ENCODE measurements around the gene BCAS3.
A peak's percentile ranks its signal among the peaks of the same experiment; 100 is the strongest.

DNA sequence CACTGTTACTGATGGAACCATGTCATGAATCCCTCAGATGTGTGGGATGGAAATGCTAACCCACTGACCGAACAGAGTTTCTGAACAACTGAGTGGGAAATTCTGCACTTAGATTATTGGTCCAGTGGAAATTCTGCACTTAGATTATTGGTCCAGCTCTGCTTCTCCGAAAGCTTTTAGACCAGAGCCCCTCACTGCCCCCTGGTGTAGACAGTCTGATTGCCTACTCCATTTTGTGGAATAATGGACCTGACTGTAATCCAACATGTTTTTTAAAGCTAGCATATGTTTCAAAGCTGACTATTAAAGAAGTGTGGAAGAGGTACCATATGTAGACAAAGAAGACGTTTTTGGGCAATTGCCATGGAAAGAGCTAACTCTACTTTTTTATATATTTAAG lies 671.7 kb downstream of the BCAS3 start:
- TF ChIP-seq, protein P1, sequence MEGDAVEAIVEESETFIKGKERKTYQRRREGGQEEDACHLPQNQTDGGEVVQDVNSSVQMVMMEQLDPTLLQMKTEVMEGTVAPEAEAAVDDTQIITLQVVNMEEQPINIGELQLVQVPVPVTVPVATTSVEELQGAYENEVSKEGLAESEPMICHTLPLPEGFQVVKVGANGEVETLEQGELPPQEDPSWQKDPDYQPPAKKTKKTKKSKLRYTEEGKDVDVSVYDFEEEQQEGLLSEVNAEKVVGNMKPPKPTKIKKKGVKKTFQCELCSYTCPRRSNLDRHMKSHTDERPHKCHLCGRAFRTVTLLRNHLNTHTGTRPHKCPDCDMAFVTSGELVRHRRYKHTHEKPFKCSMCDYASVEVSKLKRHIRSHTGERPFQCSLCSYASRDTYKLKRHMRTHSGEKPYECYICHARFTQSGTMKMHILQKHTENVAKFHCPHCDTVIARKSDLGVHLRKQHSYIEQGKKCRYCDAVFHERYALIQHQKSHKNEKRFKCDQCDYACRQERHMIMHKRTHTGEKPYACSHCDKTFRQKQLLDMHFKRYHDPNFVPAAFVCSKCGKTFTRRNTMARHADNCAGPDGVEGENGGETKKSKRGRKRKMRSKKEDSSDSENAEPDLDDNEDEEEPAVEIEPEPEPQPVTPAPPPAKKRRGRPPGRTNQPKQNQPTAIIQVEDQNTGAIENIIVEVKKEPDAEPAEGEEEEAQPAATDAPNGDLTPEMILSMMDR (conservative IDR thresholded peaks at IDR 0.05; ENCODE audit: low read length), result peak; percentile 37; the same call in 1 of the 2 replicates
- TF ChIP-seq EZH2phosphoT487 (IDR thresholded peaks at IDR 0.05; ENCODE audit: borderline replicate concordance, low read depth, low read length), result no peak
